ENCODE data around the gene WBP2.

Gene WBP2

DNA sequence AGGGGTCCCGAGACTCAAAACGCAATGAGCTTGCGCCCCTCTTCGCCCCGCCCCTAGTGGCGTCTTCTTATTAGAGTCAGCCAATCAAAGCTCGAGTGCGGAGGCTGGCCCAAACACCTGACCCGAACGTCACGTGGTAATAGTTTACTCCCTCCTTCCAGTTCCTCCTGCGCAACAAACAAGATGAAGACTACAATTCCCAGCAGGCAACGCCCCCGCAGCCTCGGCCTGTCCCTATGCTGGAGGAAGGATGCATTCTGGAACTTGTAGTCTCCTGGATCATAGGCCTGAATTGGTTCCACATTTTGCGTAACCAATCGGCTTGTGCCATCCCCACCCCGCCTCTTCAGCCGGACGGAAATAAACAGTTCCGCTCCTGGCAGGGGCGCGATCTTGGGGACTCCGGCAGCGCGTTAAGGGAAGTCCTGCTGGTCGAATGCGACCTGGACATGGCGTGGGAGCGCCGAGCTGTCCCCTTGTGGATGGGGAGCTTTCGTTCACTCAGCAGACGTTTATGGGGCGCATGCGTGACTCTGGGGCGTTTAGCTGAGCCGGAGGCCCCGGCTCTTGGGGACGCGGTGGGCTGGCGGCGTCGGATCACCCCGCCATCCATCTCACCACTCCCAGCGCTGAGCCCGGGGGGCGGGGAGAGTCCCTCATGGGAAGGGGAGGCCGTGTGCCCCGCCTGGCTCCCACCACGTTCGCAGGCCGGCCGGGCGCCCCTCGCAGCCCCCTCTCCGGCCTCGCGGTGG, at the start of gene WBP2:
Gene WBP2, minus strand, starts transcription at position 26 of the 752 bp plus-strand sequence. CDS start 38 bp downstream, outside the sequence.
- DNase-seq, result peak; percentile 99

DNA sequence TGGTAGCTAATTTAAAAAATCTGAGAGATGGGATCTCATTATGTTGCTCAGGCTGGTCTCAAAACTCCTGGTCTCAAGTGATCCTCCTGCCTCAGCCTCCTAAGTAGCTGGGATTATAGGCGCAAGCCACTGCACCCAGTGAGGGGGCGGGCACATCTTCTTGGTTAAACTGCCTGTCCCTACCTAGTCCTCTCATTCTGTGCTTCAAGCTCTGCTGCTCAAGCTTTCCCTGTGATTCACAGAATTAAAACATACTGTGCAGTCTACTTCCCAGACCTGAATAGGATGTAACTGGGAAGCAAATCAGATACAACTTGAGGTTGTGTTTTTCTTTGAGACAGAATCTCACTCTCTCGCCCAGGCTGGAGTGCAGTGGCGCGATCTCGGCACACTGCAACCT, 47.3 kb upstream of the WBP2 start:
- no peak for DNase-seq

DNA sequence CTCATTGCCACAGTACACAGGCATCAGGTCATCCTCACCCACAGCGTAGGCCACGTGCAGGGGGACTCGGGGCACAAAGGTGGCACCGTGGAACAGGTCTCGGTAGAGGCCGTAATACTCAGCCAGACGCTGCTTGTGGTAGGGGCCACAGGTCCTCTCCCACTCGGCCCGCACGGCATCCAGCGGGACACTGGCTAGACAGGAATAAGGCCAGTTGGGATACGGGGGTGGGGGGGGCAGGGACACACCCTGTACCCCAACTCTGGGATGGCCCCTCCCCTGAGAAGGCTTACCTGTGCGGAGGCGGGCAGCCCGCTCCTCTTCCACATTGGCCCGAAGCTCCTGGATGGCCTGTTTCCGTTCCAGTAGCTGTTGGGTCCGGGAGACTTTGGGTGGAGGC, 46.6 kb upstream of the WBP2 start:
- no peak for DNase-seq

DNA sequence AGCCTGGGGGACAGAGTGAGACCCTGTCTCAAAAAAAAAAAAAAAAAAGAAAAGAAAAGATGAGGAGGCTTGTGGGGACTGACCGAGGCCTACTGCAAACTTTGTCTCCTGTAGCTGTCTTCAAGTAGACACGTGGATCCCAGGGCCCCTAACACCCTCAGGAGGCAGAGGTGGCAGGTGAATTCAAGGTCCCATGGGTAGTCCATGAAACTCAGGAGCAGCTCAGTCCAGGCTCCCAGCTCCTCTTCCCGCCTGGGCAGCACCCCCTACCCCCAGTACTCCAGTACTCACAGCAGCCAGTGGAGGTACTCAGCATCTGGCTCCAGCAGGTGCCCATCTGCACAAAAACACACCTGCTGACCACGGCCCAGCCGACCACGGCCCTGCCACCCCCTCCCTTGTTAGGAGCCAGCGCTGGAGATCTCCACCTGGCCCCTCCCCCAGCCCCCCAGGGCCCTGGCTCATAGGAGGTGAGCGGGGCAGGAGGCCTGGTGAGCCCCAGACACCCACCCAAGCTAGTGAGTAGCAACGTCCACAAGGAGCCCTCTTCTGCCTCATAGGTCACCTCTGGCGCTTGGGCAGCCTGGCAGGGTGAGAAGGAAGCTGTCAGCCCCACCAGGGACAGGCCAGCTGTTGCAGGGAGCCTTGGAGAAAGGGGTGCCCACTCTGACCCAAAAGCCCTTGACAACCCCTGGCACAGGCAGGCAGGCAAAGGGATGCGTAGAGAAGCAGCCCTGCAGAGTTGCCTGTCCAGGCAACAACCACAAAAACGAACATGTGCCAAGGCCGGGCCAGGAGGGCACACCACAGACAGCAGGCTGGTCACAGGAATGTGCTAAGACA, 45.8 kb upstream of the WBP2 start:
- no peak for DNase-seq

DNA sequence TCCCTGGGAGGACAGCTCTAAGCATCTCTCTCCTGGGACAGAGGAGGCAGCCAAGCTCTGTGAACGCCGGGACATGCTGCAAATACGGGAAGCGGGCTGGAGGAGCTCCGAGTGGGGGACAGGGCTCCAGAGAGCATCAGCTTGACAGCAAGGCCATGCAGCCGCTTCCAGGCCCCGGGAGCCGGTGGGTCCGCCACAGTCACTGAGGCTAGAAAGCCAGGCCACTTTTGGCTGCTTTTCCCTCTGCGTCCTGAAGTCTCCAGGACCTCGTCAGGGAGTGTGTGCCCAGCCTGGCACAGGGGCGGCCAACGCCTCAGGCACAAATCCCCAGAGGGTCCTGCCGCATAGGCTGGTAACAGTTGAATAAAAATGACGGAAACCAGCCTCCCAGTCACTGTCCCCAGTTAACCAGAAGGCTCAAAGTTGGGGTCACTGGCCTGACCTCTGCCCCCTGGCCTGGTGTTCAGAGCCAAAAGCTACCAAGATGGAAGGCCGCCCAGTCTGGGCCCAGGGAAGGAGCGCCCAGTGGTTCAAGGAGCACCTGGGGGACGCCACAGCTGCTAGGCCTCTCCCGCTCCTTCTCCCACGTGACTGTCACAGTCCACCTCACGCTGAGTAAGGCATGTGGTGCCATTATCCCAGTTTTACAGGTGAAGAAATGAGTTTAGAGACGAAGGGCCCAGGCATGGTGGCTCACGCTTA, 44.8 kb upstream of the WBP2 start:
- no peak for DNase-seq

DNA sequence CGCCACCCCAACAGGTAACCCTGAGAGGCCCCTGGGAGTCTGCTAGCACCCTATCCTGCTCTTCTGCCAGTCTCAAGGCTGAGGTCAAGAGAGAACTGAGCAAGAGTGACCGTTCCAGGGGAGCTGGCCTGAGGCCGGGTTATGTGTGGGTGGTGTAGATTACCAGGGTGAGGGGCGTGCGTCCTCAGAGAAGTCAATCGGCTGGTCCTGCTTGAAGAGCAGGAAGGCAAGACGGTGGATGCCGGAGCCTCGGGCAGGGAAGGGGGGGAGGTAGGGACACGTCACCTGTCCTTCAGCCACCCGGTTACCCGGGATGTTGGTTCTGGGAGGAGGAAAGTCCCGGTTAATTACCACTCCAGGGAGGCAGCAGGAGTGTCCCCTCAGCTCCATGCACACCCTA, 44.2 kb upstream of the WBP2 start:
- no peak for DNase-seq

DNA sequence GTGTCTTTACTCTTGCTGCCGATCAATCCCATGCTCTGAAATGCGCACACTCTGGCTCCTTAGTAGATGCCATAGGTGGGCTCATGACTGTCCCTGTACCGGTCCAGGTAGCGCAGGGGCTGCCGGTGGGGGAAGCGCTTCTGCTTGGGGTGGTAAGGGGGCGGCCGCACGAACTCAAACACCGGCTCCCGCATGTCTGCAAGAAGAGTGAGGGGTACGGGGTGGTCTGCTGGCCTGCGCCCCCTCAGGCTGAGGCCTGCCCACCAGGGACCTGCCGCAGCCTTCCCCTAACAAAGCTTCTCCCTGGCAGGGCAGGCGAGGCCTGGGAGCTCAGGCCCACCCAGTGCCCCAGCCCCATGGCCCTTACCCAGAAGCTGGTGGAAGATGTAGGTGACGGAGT, 43.7 kb upstream of the WBP2 start:
- DNase-seq, result no peak

DNA sequence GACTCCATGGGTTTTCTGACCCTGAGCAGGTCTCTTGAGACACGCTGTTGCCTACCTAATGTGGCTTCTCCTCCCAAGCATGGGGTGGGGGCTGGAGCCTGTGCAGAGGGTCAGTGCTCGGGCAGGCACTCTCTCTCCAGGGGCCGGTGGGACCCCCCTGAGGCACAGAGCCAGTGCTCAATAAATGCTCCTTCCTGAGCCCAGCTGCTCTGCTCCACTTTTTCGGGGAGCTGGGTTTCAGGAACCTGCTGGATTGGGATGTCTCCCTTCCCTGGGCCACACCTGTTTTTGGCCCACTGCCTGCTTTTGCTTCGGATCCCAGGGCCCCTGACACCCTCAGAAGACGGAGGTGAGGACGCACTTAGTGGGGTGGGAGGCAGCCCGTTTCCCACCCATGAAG, 42.9 kb upstream of the WBP2 start:
- no peak for DNase-seq

DNA sequence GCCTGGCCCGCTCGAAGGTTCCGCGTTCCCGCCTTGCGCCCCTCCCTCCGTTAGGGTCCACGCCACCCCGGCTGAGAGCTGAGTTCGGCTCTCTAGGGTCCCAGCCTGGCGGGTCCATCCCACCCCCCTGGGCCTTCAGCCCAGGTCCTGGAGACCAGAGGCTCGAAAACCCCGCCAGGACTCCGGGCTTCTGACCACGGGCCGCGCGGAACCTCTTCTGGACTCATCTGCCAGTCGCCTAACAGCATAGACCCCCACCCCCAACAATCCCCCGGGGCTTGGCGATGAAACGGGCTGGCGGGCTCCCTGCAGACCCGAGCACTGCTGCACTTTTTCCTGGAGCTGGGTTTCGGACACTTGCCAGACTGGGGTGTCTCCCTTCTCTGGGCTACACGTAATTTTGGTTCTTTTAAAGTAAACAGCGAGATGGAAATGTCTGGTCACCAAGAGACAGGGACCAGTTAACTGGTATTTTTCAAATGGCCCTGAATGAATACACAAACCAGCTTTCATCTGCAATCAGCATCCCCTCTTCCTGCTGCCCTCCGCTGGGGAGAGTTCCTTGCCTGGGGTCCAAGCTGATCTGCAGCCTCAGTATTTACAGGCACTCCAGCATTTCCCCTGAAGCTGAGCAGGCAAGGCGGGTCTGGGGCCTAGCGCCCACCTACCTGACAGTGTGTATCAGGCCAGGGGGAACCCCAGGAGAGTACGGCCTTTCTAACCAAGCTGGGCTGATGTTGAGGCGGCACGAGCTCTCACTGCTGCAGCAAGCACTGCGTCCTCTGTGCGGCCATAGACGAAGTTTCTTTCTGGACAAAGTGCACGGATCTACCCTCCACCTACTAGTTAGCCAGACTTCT, 42.3 kb upstream of the WBP2 start:
- DNase-seq, result no peak

DNA sequence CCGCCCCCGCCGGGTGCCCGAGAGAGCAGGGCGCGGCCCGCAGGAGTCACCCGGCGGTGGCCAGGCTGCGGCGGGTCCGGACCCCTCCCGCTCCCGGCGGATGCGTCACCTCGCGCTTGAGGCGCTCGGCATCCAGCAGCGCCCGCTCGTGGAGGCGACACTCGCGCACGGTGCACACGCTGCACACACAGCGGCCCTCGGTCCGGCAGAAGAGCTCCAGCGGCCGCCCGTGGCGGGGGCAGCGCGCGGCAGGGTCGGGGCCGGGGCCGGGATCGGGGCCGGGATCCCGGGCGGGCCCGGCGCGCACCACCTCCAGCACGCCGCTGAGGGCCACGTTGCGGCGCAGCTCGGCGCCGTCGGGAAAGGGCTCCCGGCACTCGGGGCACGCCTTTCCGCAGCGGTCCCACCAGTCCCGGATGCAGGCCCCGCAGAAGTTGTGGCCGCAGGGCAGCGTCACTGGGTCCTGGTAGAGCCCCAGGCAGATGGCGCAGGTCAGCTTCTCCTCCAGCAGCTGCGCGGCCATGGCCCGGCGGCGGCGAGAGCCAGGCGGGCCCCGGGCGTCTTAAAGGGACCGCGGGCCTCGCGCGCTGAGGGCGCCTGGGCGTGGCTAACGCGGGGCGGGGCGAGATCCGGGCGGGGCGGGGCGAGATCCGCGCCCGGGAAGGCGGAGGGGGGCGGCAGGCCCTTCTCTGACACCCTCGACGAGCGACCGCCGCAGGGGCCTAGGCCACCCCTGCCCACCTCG, 41.5 kb upstream of the WBP2 start, which contains the start of gene TRIM65:
Gene TRIM65, minus strand, starts transcription at position 537 of the 745 bp plus-strand sequence. Its CDS starts 14 bp downstream, at position 523.
- DNase-seq, result peak; percentile 70

DNA sequence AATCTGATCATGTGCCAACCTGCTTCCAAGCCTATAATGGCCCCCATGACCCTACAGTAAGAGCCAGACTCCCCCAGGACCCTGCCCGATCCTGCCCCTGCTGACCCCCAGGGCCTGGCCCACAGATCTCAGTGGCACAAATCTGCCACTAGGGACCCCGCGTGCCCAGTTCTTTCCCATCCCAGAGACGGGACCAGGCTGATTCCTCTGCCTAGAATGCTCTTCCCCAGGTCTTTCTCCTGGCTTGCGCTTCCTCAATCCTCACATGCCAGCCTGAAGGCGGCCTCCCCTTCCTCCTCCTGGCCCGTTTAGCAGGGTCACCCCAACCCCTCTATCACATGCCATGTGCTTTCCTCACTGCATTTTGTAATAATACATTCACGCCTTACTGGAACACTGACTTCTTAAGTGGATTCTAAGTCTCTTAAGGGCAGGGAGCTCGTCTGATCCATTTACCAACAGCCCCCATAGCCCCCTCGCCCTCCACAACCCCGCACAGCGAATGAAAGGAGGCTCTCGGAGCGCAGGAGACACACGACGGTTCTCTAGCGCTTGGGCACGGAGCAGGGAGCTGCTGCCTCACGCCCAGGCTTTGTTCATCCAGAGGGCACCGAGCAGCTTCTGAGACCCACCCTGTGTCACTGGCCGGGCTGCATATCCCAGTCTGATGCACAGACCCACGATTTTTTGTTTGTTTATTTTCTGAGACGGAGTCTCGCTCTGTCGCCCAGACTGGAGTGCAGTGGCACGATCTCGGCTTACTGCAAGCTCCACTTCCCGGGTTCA, 40.4 kb upstream of the WBP2 start:
- DNase-seq, result no peak

DNA sequence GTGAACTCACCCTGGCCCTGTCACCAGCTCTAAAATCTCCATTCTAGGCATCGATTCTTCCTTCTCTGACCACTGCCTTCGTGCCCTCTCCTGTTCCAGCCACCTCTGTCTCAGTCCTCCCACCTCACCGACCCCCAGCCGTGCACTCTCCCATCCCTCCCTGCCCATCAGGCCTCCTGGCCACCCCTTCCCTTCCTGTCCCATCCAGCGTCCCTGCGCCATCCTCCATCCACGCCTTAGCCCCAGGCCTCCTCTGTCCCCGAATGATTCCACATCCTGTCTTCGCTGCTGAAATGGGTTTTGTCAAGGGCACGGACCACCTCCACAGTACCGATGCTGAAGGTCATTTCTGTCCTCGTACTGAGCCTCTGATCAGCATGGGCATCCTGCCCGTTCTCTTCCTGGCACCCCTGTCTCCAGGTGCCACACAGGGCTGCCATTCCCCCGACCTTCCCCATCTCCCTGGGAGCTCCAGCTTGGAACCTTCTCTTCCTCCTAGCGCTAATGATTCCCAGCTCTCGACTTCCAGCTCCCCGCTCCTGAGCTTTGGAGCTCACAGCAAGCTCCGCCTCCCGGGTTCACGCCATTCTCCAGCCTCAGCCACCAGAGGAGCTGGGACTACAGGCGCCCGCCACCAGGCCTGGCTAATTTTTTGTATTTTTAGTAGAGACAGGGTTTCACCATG, 39.1 kb upstream of the WBP2 start:
- no peak for DNase-seq

DNA sequence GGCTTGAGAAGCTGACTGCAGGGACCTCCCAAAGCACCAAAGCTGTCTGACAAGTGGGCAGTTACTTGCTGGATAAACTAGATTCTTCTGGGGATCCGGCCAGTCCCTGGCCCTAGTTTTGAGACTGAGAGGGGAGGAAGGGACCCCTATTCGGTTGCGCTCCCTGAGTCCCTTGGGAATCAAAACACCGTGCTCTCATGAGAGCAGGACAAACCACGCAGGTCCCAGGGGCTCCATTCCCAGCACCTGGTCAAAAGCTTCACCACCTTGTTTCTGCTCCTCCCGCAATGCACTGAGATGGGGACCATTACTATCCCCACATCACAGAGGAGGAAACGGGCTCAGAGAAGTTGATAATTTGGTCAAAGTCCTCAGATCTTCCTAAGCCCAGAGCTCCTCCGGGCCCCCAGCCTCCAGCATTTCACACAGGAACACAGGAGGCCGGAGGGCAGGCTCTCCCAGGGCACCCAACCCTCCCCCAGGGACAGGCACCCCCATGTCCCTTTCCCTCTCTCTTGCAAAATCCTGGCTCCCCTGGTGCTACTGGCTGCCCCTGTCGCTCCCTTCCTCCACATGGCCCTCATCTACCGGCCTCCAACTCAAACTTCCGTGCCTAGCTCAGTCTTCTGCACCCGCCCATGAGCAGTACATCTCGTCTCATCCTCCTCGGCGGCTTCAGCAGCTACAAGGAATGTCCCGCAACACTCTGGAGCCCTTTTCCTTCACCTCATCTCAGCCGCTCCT, 38.3 kb upstream of the WBP2 start:
- no peak for DNase-seq

DNA sequence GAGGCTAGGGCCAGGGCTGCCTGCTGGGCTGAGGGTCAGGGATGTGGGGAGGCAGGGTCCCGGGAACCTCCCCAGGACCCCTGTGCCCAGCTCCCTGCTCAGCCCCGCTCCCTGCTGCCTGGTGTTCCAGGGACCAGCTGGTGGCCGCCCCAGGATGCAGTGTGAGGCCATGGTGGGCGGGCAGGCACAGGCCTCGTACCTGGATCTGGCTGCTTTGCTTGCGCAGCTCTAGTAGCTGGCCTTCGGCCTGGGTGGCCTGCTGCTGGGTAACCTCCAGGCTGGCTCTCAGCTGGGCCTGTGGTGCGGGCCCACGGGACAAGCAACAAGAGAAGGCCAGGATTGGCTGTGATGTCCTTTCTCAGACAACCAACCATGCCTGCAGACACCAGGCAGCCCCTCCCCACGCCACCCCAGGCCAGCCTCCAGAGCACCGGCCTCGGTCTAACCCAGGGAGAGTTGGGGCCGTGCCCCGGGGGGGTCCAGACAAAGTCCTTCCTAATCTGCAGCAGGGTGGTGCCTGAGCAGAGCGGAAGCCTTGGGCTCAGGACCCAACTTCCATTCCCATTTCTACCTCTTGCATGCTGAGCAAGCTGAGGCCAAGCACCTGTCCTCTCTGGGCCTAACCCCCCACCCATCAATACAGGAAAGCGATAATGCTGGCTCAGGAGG, 37.6 kb upstream of the WBP2 start:
- no peak for DNase-seq

DNA sequence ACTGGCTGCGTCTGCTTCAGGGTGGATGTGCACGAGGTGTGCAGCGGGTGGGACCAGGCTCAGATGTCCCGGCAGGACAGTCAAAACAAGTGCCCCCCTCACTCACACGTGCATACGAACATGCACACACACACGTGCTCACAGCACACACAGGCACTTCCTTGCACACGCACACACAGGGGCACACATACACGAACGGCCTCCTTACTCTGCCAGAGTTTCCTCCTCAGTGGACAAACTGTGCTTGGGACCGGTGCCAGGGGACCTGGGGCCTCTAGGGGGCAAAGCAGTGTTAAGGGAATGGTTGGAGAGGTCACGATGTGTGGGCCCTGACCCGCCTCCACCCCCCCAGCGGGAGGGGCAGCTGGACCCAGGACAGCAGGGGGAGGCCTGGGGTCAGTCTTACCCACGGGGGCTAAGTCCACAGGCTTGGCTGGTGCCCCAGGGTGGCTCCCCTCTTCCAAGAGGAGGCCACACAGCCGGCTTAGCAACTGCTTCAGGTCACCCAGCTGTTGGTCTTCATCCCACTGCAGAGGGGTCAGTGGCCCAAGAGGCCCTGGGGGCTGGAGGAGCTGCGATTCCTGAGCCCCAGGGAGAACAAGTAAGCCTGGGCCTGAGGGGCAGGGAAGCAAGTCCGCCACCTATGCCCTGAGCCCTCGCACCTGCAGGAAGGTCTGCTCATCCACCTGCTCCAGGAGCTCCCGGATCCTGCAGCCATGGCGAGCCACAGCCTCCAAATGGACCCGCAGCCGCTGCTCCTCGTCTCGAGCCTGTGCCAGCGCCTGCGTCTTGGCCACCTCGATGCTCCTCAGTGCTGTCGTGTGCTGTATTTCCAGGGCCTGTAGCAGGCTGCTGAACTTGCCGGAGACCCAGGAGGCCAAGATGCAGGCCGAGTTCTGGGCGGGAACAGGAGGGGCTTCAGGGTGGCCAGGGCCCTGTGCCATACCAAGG, 36.7 kb upstream of the WBP2 start:
- DNase-seq, result no peak

DNA sequence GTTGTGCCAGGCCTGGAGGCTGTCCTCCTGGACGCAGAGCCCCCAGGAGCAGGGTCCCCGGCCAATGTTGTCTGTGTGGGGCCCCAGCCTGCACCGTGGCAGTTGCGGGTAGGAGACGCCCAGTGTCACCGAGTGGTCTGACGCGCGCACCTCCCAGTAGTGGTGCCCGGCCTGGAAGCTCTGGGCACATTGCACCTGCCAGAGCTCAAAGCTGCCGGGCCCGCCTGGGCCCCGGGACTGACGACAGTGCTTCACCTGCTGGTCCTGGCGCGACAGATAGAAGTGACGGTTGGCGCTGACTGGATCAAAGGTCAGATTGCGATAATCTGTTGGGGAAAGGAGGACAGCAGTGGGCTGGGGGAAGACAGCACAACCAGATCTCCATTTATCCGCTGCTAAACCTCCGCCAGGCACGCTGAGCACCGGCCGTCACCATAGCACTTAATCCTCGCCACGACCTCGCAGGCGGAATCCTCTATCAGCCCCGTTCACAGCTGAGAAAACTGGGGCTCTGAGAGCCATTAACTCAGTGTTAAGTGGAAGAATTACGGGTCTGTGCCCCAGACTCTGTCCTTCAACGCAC, 36.0 kb upstream of the WBP2 start:
- no peak for DNase-seq

DNA sequence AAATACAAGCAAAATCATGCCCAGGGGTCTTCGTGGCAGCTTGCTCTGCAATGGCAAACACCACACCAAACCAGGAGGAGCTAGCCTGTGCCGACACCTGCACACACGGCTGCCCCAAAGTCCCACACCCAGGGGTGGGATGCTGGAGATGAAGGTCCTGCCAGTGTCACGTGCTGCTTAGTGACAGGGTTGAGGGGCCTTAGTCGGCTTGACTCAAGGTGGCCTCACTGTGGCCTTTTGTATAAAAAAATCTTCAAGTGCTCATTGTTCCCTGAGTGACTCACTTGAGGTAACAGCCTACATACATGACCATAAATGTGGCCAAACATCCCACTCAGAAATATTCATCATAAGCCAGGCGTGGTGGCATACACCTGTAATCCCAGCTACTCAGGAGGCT, 34.3 kb upstream of the WBP2 start:
- DNase-seq, result no peak
